CD4-positive, alpha-beta T cell (primary cell): Measurements from ENCODE around the gene UBALD2. TPM values are rescaled to one million over a fixed set of nuclear protein-coding genes. Genes with fewer than 3 reads are reported as not detected.
"Not testable (repeated sequence)": the region's sequence is repeated elsewhere in the genome, so short reads cannot be mapped to it uniquely, and the experiment has no call there.

Experiments used
- ATAC-seq: fragments of 200-7000 bp; cut with Tn5 transposase; one replicate; pipeline ENCODE4 v1.10.0; 2022; ENCODE audit warnings: mild to moderate bottlenecking; ENCODE audit not compliant: poor library complexity
- CTCF ChIA-PET: fragments of 350-600 bp; sonication (Branson Sonifier 250); formaldehyde crosslinking; loops from one replicate; lab custom pipeline; 2021; ENCODE audit warnings: antibody characterized with exemption, inconsistent platforms; lab: Charles Lee
- POLR2A ChIA-PET: fragments of 350-600 bp; sonication (Branson Sonifier 250); formaldehyde crosslinking; loops from one replicate; lab custom pipeline; 2021; ENCODE audit warnings: antibody characterized with exemption, inconsistent platforms; lab: Charles Lee
- DNase-seq, 14 experiments: peaks; one replicate each; pipeline ENCODE4 v3.0.0-alpha.2; 2013 to 2020; ENCODE audit warnings: mixed read lengths in 2 of 14
- H3K27ac ChIP-seq, 2 donors: one replicate each; pipeline versions ENCODE4 v1.5.1 to v1.7.0; 2013; ENCODE audit warnings: low read length in 2 of 2, low read depth in 1 of 2, mild to moderate bottlenecking in 1 of 2
- H3K27me3 ChIP-seq, 2 experiments: 1 replicate in 1 of 2; 2 replicates in 1 of 2; pipeline versions ENCODE4 v1.6.1 to v1.7.0; 2013; ENCODE audit warnings: low read length in 2 of 2, control low read depth in 1 of 2, mild to moderate bottlenecking in 1 of 2, moderate library complexity in 1 of 2; ENCODE audit not compliant: insufficient read depth in 2 of 2, control insufficient read depth in 1 of 2
- H3K36me3 ChIP-seq: one replicate; pipeline ENCODE4 v1.6.1; 2013; ENCODE audit warnings: low read length, control low read depth; ENCODE audit not compliant: insufficient read depth
- H3K4me1 ChIP-seq: one replicate; pipeline ENCODE4 v1.6.1; 2013; ENCODE audit warnings: low read length, control low read depth; ENCODE audit not compliant: insufficient read depth
- H3K4me3 ChIP-seq: one replicate; pipeline ENCODE4 v1.5.1; 2013; ENCODE audit warnings: mild to moderate bottlenecking, low read length, moderate library complexity
- H3K9me3 ChIP-seq, 2 experiments: 1 replicate in 1 of 2; 2 replicates in 1 of 2; pipeline versions ENCODE4 v1.6.1 to v1.7.0; 2013; ENCODE audit warnings: low read length in 2 of 2, mild to moderate bottlenecking in 2 of 2, control low read depth in 1 of 2, moderate library complexity in 1 of 2; ENCODE audit not compliant: control insufficient read depth in 1 of 2, insufficient read depth in 1 of 2
- H3K27ac Mint-ChIP-seq: one replicate; pipeline ENCODE4 v1.8.0; 2020; ENCODE audit warnings: mixed read lengths
- H3K27me3 Mint-ChIP-seq: one replicate; pipeline ENCODE4 v1.8.0; 2021; ENCODE audit warnings: mixed read lengths
- H3K36me3 Mint-ChIP-seq: one replicate; pipeline ENCODE4 v1.8.0; 2021; ENCODE audit warnings: low read depth, mixed read lengths
- H3K4me1 Mint-ChIP-seq: one replicate; pipeline ENCODE4 v1.8.0; 2021; ENCODE audit warnings: low read depth, mixed read lengths
- H3K4me3 Mint-ChIP-seq: one replicate; pipeline ENCODE4 v1.8.0; 2020; ENCODE audit warnings: mild to moderate bottlenecking, mixed read lengths
- H3K9me3 Mint-ChIP-seq: one replicate; pipeline ENCODE4 v1.8.0; 2020; ENCODE audit warnings: mixed read lengths
- CTCF ChIP-seq: fragments of 200-600 bp; IDR thresholded peaks from one replicate; pipeline ENCODE4 v1.8.0; 2022; ENCODE audit warnings: antibody characterized with exemption, mild to moderate bottlenecking
- intact Hi-C, 2 experiments: fragments of 100-400 bp; cut with DNase I in 1 of 2; cut with micrococcal nuclease in 1 of 2; formaldehyde crosslinking; loops; one replicate each; pipeline versions ENCODE4 v1.15.1 to v1.9.0; 2023 to 2025; cut with DNase I, micrococcal nuclease
- total RNA-seq, 174 experiments: library from RNA in 2 of 174; stranded (reverse) in 2 of 174; gene quantifications; one replicate each; pipeline ENCODE4 v1.2.3 and lab custom pipeline; 2021 to 2026

The UBALD2 gene
- total RNA-seq, 2 experiments from 2014 or later = 253 to 265 TPM

GRCh38 chr17:76251478-76252039 is 13.6 kb upstream of the UBALD2 start:
- ChIA-PET POLR2A (interaction anchor here (0.7 to 18.7 kb wide), 9 partner anchors 8 to 100 kb away, joined by 3 to 394 read pairs (median 6); partner anchors contain the start of genes RNF157 and UBALD2), CTCF (interaction anchor here (0.8 to 1.4 kb wide), 4 partner anchors 28 to 130 kb away, joined by 3 to 4 read pairs (median 3); no protein-coding TSS in a partner anchor)
- TF ChIP-seq CTCF = no peak
- H3K36me3 ChIP-seq = no peaks in the 10 kb centered on the region
- H3K9me3 ChIP-seq = no peaks in the 10 kb centered on the region
- Mint-ChIP-seq H3K4me3 (peak overlapping the region; percentile 79), H3K4me1 (peaks cover 61% of the 10 kb centered on the region), H3K27ac (peak overlapping the region; percentile 87), H3K27me3 (no peaks in the 10 kb centered on the region), H3K9me3 (no peaks in the 10 kb centered on the region), H3K36me3 (no peaks in the 10 kb centered on the region)
- H3K27ac ChIP-seq = peak overlapping the region; percentile 47 to 82
- no peak overlapping the region for H3K4me3 ChIP-seq
- intact Hi-C loops = no loop called here
- H3K27me3 ChIP-seq = no peaks in the 10 kb centered on the region
- H3K4me1 ChIP-seq = peaks cover 70% of the 10 kb centered on the region
- ATAC-seq (no peak), DNase-seq (no peak)

- H3K27ac Mint-ChIP-seq = peak overlapping the region; percentile 87
- Histone ChIP-seq H3K4me3 (peak overlapping the region; percentile 6), H3K27ac (peak overlapping the region; percentile 47 to 82), H3K36me3 (no peaks in the 10 kb centered on the region), H3K4me1 (peaks cover 68% of the 10 kb centered on the region), H3K9me3 (no peaks in the 10 kb centered on the region), H3K27me3 (no peaks in the 10 kb centered on the region)
- no peak for TF ChIP-seq CTCF
- H3K9me3 Mint-ChIP-seq = peaks cover 2% of the 10 kb centered on the region
- DNase-seq (peak in 7 of 14 experiments; percentile 26 to 80 (median 63)), ATAC-seq (peak; percentile 76)
- intact Hi-C loops = no loop called here
- no peaks in the 10 kb centered on the region for H3K27me3 Mint-ChIP-seq
- peak overlapping the region; percentile 79 for H3K4me3 Mint-ChIP-seq
- H3K36me3 Mint-ChIP-seq = no peaks in the 10 kb centered on the region
- CTCF ChIA-PET = interaction anchor here (0.8 to 1.4 kb wide), 4 partner anchors 27 to 131 kb away, joined by 3 to 4 read pairs (median 3); no protein-coding TSS in a partner anchor
- POLR2A ChIA-PET = interaction anchor here (0.7 to 18.7 kb wide), 10 partner anchors 9 to 101 kb away, joined by 3 to 394 read pairs (median 5); partner anchors contain the start of genes RNF157 and UBALD2
- peaks cover 61% of the 10 kb centered on the region for H3K4me1 Mint-ChIP-seq
Measured at GRCh38 chr17:76252040-76252954, 12.9 kb upstream of the UBALD2 start.

GRCh38 chr17:76252967-76253766 is 12.0 kb upstream of the UBALD2 start:
- POLR2A ChIA-PET = interaction anchor here (1.3 to 18.7 kb wide), 4 partner anchors 12 to 73 kb away, joined by 4 to 394 read pairs (median 10); partner anchors contain the start of genes RNF157 and UBALD2
- ATAC-seq, H3K36me3 ChIP-seq, DNase-seq, H3K36me3 Mint-ChIP-seq, CTCF ChIA-PET, intact Hi-C loops, H3K9me3 ChIP-seq, H3K9me3 Mint-ChIP-seq, H3K27me3 Mint-ChIP-seq, H3K27me3 ChIP-seq: not testable (repeated sequence)
- Mint-ChIP-seq H3K4me1 (peaks cover 54% of the 10 kb centered on the region), H3K4me3 (peak overlapping the region; percentile 79), H3K27ac (peak overlapping the region; percentile 87)
- peak overlapping the region; percentile 6 for H3K4me3 ChIP-seq
- peaks cover 64% of the 10 kb centered on the region for H3K4me1 ChIP-seq
- peak overlapping the region; percentile 47 to 82 for H3K27ac ChIP-seq
